Chondrocyte (in vitro differentiated cells): ENCODE data around the gene PIP5K1A. TPM values are rescaled to one million over a fixed set of nuclear protein-coding genes. Genes with fewer than 3 reads are reported as not detected.

Experiments
- DNase-seq: peaks from one replicate; pipeline ENCODE4 v3.0.0; 2021; ENCODE audit warnings: mixed read lengths, low spot score
- H3K27ac Mint-ChIP-seq: one replicate; pipeline ENCODE4 v1.8.0; 2021; ENCODE audit warnings: mild to moderate bottlenecking, moderate library complexity, mixed read lengths; ENCODE audit not compliant: unreplicated experiment
- H3K27me3 Mint-ChIP-seq: 2 replicates; pipeline ENCODE4 v1.8.0; 2021; ENCODE audit warnings: low read depth, mixed read lengths
- H3K36me3 Mint-ChIP-seq: 2 replicates; pipeline ENCODE4 v1.8.0; 2021; ENCODE audit warnings: low read depth, mixed read lengths
- H3K4me1 Mint-ChIP-seq: 2 replicates; pipeline ENCODE4 v1.8.0; 2021; ENCODE audit warnings: low read depth, mild to moderate bottlenecking, mixed read lengths
- H3K4me3 Mint-ChIP-seq: one replicate; pipeline ENCODE4 v1.8.0; 2021; ENCODE audit warnings: mild to moderate bottlenecking, moderate library complexity, mixed read lengths; ENCODE audit not compliant: unreplicated experiment
- H3K9me3 Mint-ChIP-seq: 2 replicates; pipeline ENCODE4 v1.8.0; 2021; ENCODE audit warnings: low read depth, mixed read lengths
- total RNA-seq: library from RNA; stranded (reverse); gene quantifications from 3 replicates; pipeline ENCODE4 v1.2.1, GENCODE V29; 2021
- TF ChIP-seq, protein P1 (sequence below): fragments of 200-600 bp; sonication (generic); IDR thresholded peaks from 2 replicates; pipeline ENCODE4 v1.5.0; 2021; ENCODE audit warnings: antibody characterized with exemption, mild to moderate bottlenecking, moderate library complexity

The PIP5K1A gene
- total RNA-seq, 1 donor from 2014 or later, result 72.8 TPM

DNA sequence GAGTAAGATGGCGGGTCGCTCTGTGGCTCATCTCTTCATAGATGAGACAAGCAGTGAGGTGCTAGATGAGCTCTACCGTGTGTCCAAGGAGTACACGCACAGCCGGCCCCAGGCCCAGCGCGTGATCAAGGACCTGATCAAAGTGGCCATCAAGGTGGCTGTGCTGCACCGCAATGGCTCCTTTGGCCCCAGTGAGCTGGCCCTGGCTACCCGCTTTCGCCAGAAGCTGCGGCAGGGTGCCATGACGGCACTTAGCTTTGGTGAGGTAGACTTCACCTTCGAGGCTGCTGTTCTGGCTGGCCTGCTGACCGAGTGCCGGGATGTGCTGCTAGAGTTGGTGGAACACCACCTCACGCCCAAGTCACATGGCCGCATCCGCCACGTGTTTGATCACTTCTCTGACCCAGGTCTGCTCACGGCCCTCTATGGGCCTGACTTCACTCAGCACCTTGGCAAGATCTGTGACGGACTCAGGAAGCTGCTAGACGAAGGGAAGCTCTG lies 39.6 kb upstream of the PIP5K1A start:
- TF ChIP-seq, protein P1, sequence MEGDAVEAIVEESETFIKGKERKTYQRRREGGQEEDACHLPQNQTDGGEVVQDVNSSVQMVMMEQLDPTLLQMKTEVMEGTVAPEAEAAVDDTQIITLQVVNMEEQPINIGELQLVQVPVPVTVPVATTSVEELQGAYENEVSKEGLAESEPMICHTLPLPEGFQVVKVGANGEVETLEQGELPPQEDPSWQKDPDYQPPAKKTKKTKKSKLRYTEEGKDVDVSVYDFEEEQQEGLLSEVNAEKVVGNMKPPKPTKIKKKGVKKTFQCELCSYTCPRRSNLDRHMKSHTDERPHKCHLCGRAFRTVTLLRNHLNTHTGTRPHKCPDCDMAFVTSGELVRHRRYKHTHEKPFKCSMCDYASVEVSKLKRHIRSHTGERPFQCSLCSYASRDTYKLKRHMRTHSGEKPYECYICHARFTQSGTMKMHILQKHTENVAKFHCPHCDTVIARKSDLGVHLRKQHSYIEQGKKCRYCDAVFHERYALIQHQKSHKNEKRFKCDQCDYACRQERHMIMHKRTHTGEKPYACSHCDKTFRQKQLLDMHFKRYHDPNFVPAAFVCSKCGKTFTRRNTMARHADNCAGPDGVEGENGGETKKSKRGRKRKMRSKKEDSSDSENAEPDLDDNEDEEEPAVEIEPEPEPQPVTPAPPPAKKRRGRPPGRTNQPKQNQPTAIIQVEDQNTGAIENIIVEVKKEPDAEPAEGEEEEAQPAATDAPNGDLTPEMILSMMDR, result no peak
- no peaks in the 10 kb centered on the region for H3K9me3 Mint-ChIP-seq
- H3K4me1 Mint-ChIP-seq, result peaks cover 4% of the 10 kb centered on the region
- H3K36me3 Mint-ChIP-seq, result peaks cover 16% of the 10 kb centered on the region
- DNase-seq, result peak; percentile 89
- H3K27me3 Mint-ChIP-seq, result no peaks in the 10 kb centered on the region
- no peak overlapping the region for H3K4me3 Mint-ChIP-seq
- no peak overlapping the region for H3K27ac Mint-ChIP-seq

DNA sequence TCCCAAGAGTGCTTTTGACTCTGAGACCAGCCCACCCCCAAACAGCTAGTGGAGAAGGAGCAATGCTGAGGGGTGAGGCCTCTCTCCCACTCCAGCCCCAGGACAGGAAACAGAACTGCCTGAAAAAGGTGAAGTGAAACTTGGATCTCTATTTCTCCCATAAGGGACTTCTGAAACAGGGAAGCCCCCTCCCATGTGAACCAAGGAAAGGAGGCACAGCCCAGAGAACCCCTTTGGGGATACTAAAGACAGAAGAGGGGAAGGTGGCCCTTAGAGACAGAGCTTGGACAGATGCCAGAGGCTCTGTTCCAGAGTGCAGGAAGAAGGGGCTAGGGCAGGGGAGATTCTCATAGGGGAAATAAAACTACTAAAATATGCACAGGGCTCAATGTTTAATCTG lies 39.0 kb upstream of the PIP5K1A start:
- DNase-seq, result peak; percentile 12
- TF ChIP-seq, protein P1, result no peak
- Mint-ChIP-seq H3K4me1 (peaks cover 8% of the 10 kb centered on the region), H3K27me3 (no peaks in the 10 kb centered on the region), H3K9me3 (no peaks in the 10 kb centered on the region), H3K36me3 (peaks cover 16% of the 10 kb centered on the region), H3K4me3 (no peak overlapping the region), H3K27ac (no peak overlapping the region)

DNA sequence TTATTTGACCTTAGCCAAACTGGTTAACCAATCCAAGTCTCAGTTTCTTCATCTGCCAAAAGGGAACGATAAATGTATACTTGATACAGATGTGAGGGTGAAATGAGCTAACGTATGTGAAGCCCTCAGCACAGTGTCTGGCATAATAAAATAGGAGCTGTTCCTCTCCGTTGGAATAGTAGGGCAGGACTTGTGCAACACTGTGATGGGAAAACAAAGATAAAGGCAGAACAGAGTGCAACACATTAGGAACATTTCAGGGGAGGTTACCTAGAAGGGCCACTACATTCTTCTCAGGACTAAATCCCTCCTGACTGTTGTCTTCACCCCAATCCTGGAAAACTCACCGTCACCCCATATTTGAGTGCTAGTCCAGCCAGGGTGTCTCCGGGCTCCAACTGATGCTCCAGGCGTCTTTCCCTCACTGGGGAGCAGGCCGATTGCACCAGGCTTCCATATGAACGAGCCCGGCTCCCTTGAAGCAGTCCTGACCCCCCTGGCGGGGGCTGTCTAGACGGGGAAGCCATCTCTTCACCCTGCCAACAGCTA lies 33.5 kb upstream of the PIP5K1A start:
- H3K27me3 Mint-ChIP-seq, result no peaks in the 10 kb centered on the region
- H3K36me3 Mint-ChIP-seq, result peaks cover 19% of the 10 kb centered on the region
- H3K4me1 Mint-ChIP-seq, result peaks cover 34% of the 10 kb centered on the region
- no peaks in the 10 kb centered on the region for H3K9me3 Mint-ChIP-seq
- no peak for DNase-seq
- TF ChIP-seq, protein P1, result no peak
- H3K4me3 Mint-ChIP-seq, result peak overlapping the region; percentile 97
- H3K27ac Mint-ChIP-seq, result peak overlapping the region; percentile 99

DNA sequence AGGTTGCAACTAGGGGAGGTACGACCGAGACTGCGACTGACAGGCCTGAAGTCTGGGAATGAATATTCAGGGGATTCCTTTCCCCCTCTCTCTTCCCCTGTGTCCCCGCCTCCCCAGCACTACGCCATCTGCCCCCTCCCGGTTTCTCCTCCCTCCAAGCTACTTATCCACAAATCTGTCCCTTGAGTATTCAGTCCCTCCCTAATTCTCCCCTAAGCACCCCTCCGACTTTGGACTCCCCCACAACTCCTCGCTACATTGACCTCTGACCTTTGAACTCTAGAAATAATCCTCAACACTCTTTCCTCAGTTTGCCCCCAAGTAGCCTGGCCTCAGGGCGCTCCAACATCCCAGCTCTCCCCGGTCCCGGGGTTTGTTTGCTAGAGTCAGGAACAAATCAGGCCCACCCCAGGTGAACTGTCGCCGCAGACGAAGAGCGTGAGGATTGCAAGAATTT lies 33.0 kb upstream of the PIP5K1A start:
- Mint-ChIP-seq H3K36me3 (peaks cover 18% of the 10 kb centered on the region), H3K27ac (peak overlapping the region; percentile 99)

DNA sequence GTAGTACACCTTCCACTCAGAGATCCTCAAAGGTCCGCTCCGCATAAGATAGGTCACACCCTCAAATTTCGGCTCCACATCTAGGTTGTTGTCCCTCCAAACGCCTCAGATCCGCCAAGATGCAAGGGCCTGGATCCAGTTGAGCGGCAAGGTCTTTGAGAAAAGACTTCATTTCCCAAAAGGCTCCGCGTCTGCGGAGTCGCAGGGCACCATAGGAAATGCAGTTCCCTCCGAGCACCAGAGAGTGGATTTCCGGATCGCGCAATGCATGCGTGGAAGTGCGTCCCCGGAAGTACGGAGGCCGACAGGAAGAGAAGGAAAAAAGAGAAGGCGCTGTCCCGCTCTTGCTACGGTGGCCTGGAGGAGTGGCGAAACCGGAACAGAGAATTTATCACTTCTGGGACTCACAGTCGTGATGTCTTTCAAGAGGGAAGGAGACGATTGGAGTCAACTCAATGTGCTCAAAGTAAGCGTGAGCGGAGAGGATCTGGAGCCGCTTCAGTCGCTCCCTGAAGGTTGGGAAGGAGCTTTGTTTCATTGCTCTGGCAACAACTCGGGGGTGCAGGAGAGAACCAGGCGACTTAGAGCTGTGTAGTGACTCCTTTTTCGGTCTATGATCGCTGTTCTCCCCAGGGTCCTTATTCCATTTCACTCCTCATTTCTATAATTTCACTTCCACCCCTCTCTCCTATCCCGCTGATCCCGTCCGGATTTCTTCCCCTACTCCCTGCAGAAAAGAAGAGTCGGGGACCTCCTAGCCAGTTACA lies 32.4 kb upstream of the PIP5K1A start, which contains the start of the genes LYSMD1 and SCNM1:
LYSMD1 (minus strand) TSS at position 165 of the 767 bp plus-strand sequence. CDS start 644 bp downstream, outside the sequence.
SCNM1 (plus strand) TSS at position 407 of the 767 bp plus-strand sequence; CDS start at position 416, 9 bp downstream.
- Mint-ChIP-seq H3K9me3 (no peaks in the 10 kb centered on the region), H3K27ac (peak within 1 kb of the TSS; percentile 99), H3K4me3 (peak within 1 kb of the TSS; percentile 97), H3K4me1 (peaks cover 34% of the 10 kb centered on the region), H3K27me3 (no peaks in the 10 kb centered on the region), H3K36me3 (peaks cover 15% of the 10 kb centered on the region)
- DNase-seq, result peak; percentile 98
- TF ChIP-seq, protein P1, result no peak

More for the DNA sequence above, 33.0 kb upstream of the PIP5K1A start:
- TF ChIP-seq, protein P1, result peak; percentile 18
- Mint-ChIP-seq H3K9me3 (no peaks in the 10 kb centered on the region), H3K4me3 (peak overlapping the region; percentile 97), H3K27me3 (no peaks in the 10 kb centered on the region), H3K4me1 (peaks cover 34% of the 10 kb centered on the region)
- no peak for DNase-seq
